ENCODE data around the gene CEBPA. TPM values are rescaled to one million over a fixed set of nuclear protein-coding genes. Genes with fewer than 3 reads are reported as not detected.

CEBPA gene
- total and polyA plus RNA-seq, 10 of the 15 experiments (the other 5 are each of a cell fraction or from before 2014, with no cell fraction given) = 0.04 to 0.36 (median 0.13) TPM; not detected in 4

DNA sequence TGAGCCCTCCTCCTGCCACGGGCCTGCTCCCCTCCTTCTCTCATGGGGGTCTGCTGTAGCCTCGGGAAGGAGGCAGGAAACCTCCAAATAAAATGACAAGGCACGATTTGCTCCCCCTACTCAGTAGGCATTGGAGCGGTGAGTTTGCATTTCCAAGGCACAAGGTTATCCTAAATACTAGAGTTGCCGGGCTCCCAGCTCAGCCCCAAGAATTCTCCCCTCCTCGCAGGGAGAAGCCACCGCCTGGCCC is 1.5 kb downstream of the CEBPA start:
- Histone ChIP-seq H4K20me1 (ENCODE audit: control insufficient read depth, insufficient read depth) (no peaks in the 10 kb centered on the region), H3K36me3 (ENCODE audit: control insufficient read depth in 2 of 2, insufficient read depth in 2 of 2, low read length in 1 of 2) (no peaks in the 10 kb centered on the region), H2AFZ (ENCODE audit: control insufficient read depth, low read depth, low read length) (no peak overlapping the region), H3K27ac (ENCODE audit: control insufficient read depth, insufficient read depth) (no peak overlapping the region), H3K9ac (ENCODE audit: control insufficient read depth, insufficient read depth, low read length) (no peak overlapping the region), H3K4me2 (ENCODE audit: control insufficient read depth, insufficient read depth) (no peak overlapping the region), H3K79me2 (ENCODE audit: control insufficient read depth, insufficient read depth, low read length) (no peaks in the 10 kb centered on the region), H3K4me3 (no peak overlapping the region), H3K4me1 (ENCODE audit: control insufficient read depth, insufficient read depth, low read length) (peaks cover 3% of the 10 kb centered on the region; the same call in 1 of the 2 replicates), H3K27me3 (replicated peaks in 1 of 2; ENCODE audit: control insufficient read depth in 2 of 2, insufficient read depth in 2 of 2, low read length in 1 of 2) (peaks cover 6 to 11% of the 10 kb centered on the region in 2 experiments; a peak in 3 of 4 replicates), H3K9me3 (replicated peaks; ENCODE audit: control insufficient read depth, insufficient read depth, low read length) (no peaks in the 10 kb centered on the region)
- SMC1A ChIA-PET (ENCODE audit: uncharacterized antibody, unreplicated experiment) = no interaction called here
- intact Hi-C loops (cut with micrococcal nuclease; ENCODE audit: unreplicated experiment) (no loop called here), in situ Hi-C loops (cut with MboI) (no loop called here)
- DNase-seq (ENCODE audit: low read depth, low spot score) (no peak), ATAC-seq (no peak), FAIRE-seq (no peak)
- no peak for TF ChIP-seq SPI1 (IDR thresholded peaks at IDR 0.05; ENCODE audit: borderline replicate concordance, insufficient read depth, low read depth, low read length)
- TF ChIP-seq ZSCAN29 (IDR thresholded peaks at IDR 0.05) = no peak
- no peak for TF ChIP-seq STAT3 (IDR thresholded peaks at IDR 0.05; ENCODE audit: low read depth, low read length)
- TF ChIP-seq, protein P1, sequence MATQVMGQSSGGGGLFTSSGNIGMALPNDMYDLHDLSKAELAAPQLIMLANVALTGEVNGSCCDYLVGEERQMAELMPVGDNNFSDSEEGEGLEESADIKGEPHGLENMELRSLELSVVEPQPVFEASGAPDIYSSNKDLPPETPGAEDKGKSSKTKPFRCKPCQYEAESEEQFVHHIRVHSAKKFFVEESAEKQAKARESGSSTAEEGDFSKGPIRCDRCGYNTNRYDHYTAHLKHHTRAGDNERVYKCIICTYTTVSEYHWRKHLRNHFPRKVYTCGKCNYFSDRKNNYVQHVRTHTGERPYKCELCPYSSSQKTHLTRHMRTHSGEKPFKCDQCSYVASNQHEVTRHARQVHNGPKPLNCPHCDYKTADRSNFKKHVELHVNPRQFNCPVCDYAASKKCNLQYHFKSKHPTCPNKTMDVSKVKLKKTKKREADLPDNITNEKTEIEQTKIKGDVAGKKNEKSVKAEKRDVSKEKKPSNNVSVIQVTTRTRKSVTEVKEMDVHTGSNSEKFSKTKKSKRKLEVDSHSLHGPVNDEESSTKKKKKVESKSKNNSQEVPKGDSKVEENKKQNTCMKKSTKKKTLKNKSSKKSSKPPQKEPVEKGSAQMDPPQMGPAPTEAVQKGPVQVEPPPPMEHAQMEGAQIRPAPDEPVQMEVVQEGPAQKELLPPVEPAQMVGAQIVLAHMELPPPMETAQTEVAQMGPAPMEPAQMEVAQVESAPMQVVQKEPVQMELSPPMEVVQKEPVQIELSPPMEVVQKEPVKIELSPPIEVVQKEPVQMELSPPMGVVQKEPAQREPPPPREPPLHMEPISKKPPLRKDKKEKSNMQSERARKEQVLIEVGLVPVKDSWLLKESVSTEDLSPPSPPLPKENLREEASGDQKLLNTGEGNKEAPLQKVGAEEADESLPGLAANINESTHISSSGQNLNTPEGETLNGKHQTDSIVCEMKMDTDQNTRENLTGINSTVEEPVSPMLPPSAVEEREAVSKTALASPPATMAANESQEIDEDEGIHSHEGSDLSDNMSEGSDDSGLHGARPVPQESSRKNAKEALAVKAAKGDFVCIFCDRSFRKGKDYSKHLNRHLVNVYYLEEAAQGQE (IDR thresholded peaks at IDR 0.05; ENCODE audit: low read depth, low read length) = no peak
- no peak for TF ChIP-seq RFX5 (IDR thresholded peaks at IDR 0.05; ENCODE audit: low read depth, low read length)
- no peak for TF ChIP-seq GABPA (IDR thresholded peaks at IDR 0.05; ENCODE audit: low read depth)
- no peak for TF ChIP-seq NFYB (IDR thresholded peaks at IDR 0.05; ENCODE audit: insufficient read depth, low read depth, low read length)
- no peak for TF ChIP-seq CEBPB (IDR thresholded peaks at IDR 0.05; ENCODE audit: borderline replicate concordance in 1 of 2, low read depth in 2 of 2, low read length in 2 of 2)
- TF ChIP-seq, protein P2, sequence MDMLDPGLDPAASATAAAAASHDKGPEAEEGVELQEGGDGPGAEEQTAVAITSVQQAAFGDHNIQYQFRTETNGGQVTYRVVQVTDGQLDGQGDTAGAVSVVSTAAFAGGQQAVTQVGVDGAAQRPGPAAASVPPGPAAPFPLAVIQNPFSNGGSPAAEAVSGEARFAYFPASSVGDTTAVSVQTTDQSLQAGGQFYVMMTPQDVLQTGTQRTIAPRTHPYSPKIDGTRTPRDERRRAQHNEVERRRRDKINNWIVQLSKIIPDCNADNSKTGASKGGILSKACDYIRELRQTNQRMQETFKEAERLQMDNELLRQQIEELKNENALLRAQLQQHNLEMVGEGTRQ (IDR thresholded peaks at IDR 0.05; ENCODE audit: borderline replicate concordance, low read depth, low read length) = no peak
- TF ChIP-seq BMI1 (IDR thresholded peaks at IDR 0.05; ENCODE audit: borderline replicate concordance) = no peak
- TF ChIP-seq, protein P3, sequence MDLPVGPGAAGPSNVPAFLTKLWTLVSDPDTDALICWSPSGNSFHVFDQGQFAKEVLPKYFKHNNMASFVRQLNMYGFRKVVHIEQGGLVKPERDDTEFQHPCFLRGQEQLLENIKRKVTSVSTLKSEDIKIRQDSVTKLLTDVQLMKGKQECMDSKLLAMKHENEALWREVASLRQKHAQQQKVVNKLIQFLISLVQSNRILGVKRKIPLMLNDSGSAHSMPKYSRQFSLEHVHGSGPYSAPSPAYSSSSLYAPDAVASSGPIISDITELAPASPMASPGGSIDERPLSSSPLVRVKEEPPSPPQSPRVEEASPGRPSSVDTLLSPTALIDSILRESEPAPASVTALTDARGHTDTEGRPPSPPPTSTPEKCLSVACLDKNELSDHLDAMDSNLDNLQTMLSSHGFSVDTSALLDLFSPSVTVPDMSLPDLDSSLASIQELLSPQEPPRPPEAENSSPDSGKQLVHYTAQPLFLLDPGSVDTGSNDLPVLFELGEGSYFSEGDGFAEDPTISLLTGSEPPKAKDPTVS (IDR thresholded peaks at IDR 0.05; ENCODE audit: low read depth, low read length) = no peak
- TF ChIP-seq FOS (IDR thresholded peaks at IDR 0.05; ENCODE audit: borderline replicate concordance, extremely low read depth, insufficient read length) = no peak
- TF ChIP-seq STAT1 (conservative IDR thresholded peaks at IDR 0.05) = no peak
- TF ChIP-seq TCF3 (IDR thresholded peaks at IDR 0.05; ENCODE audit: borderline replicate concordance, insufficient read depth, low read depth, low read length) = no peak
- TF ChIP-seq SUZ12 (IDR thresholded peaks at IDR 0.05; ENCODE audit: unreplicated experiment) = no peak
- WGBS (ENCODE audit: insufficient coverage, insufficient replicate concordance, low lambda C conversion rate, missing lambda C conversion rate) = 4% methylated on average over 7 of the region's 7 CpGs
- BruUV-seq (replicated peaks) = no TSS peak
- POLR2A ChIA-PET = no interaction called here
- RAD21 ChIA-PET (ENCODE audit: unreplicated experiment) = no interaction called here
- CTCF ChIA-PET = no interaction called here

Measured in GM12878 (cell line).